ENCODE measurements around the gene MDP1.

MDP1 gene

DNA sequence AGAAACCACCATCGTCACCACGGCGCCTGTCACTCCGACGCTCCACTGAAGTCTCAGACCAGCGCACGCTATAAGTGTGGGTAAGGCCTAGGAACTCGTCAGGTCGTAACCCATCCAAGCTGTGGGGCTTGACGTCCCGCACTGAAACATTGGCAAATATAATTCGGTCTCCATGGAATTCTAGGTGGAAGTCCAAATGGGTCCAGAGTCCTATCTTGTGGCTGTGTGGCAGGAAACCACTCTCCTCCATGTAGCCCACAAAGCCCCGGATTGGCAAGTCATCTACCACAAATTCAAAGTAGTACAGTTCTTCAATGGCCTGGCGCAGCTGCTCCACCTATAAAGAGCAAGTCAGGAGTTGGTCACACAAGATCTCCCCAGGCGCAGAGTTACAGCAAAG lies 22.9 kb downstream of the MDP1 start:
- DNase-seq (ENCODE audit: low read depth), result no peak
- no peak overlapping the region for H3K4me3 ChIP-seq (ENCODE audit: low read length)
- TF ChIP-seq, protein P1, sequence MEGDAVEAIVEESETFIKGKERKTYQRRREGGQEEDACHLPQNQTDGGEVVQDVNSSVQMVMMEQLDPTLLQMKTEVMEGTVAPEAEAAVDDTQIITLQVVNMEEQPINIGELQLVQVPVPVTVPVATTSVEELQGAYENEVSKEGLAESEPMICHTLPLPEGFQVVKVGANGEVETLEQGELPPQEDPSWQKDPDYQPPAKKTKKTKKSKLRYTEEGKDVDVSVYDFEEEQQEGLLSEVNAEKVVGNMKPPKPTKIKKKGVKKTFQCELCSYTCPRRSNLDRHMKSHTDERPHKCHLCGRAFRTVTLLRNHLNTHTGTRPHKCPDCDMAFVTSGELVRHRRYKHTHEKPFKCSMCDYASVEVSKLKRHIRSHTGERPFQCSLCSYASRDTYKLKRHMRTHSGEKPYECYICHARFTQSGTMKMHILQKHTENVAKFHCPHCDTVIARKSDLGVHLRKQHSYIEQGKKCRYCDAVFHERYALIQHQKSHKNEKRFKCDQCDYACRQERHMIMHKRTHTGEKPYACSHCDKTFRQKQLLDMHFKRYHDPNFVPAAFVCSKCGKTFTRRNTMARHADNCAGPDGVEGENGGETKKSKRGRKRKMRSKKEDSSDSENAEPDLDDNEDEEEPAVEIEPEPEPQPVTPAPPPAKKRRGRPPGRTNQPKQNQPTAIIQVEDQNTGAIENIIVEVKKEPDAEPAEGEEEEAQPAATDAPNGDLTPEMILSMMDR (IDR thresholded peaks at IDR 0.05; ENCODE audit: insufficient read depth, low read depth, low read length, missing control alignments), result no peak

DNA sequence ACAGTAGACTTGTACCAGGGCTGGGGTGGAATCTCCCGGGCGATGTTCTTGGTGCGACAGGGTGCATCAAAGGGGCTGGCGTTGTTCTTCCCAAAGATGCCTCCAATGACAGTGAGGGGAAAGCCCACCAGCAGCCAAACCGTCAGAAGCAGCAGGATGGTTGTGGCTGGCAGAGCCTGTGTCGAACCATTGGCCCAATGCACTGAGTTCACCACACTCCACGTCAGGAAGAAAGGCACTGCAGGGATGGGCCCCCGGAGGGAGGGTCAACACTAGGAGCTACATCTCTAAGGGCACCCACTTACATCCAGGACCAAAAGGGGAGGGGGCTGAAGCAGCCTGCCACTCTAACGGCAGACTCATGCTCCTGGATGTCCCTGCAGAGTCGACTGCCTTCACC lies 25.4 kb downstream of the MDP1 start:
- TF ChIP-seq, protein P1 (IDR thresholded peaks at IDR 0.05; ENCODE audit: insufficient read depth, low read depth, low read length, missing control alignments), result no peak
- DNase-seq (ENCODE audit: low read depth), result no peak

DNA sequence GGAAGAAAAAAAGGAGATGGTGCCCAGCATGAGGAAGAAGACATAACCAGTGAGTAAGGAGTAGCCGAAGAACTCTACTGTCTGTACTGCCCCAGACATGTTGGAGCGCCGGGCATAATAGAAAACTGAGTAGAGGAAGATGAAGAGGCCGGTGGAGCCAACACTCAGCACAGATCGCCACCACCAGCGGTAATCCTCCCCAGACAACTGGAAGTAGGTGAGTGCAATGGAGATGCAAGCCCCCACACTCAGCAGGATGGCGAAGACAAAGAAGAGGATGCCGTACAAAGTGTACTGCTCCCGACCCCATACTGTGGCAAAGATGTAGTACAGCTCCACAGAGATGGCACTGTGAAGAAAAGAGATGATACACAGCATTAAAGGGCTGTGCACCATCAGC lies 26.4 kb downstream of the MDP1 start:
- TF ChIP-seq, protein P1 (IDR thresholded peaks at IDR 0.05; ENCODE audit: insufficient read depth, low read depth, low read length, missing control alignments), result no peak
- no peak for DNase-seq (ENCODE audit: low read depth)
- H3K4me3 ChIP-seq (ENCODE audit: low read length), result no peak overlapping the region

More for the DNA sequence above, 25.4 kb downstream of the MDP1 start:
- no peak overlapping the region for H3K4me3 ChIP-seq (ENCODE audit: low read length)

DNA sequence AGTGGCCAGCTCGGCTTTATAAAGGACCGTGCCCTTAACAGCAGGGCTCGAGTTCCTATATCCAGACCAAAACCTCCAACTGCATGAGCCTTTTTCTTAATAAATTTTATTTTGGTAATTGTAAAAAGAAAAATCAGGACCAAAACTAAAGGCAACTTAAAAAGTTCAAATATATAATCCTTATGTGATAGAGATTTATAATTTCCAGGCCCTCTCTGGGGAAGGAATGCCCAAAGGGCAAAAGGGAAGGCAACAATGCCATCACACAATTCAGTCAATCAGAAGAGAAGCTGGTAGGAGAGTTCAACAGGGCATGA lies 26.8 kb downstream of the MDP1 start:
- TF ChIP-seq, protein P1 (IDR thresholded peaks at IDR 0.05; ENCODE audit: insufficient read depth, low read depth, low read length, missing control alignments), result no peak
- H3K4me3 ChIP-seq (ENCODE audit: low read length), result peak overlapping the region; percentile 85
- no peak for DNase-seq (ENCODE audit: low read depth)

DNA sequence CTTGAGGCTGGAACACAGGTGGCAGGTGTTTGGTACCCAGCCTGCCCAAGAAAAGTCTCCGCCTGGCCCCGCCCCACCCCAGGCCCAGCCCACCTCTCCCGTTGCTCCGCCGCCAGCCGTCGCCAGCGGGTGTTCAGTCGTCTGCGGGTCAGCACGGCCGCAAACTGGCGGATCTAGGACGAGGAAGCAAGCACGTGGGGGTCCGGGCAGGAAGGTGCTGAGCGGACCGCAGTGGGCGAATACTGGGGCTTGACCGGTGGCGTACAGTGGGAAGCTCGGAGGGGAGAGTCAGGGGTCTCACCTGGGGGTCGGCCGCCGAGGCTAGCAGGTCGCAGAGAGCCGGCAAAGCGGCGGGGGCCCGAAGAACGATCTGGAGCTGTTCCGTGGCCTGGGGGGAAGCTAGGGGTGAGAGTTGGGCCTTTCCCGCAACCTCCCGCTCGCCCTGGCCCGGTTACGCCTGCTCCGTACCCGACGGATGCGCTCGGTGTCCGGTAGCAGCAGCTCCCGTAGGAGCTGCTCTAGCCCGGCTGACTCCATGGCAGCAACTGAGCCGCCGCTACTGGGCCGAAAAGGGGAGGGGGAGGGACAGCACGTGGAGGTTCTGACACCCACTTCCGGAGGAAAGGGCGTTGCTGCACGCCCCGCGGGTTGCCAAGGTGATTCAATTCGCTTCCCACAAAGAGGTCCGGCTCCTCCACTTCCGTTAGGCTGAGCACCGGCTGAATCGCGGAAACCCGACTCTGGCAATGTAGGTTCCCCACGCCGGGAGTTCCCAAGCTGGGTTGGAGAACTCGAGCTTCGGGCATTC lies 27.4 kb downstream of the MDP1 start, which contains the start of gene IPO4:
IPO4 (minus strand) TSS at position 566 of the 808 bp plus-strand sequence; CDS start at position 537, 29 bp downstream.
- H3K4me3 ChIP-seq (ENCODE audit: low read length), result peak within 1 kb of the TSS; percentile 85
- TF ChIP-seq, protein P1 (IDR thresholded peaks at IDR 0.05; ENCODE audit: insufficient read depth, low read depth, low read length, missing control alignments), result no peak
- DNase-seq (ENCODE audit: low read depth), result peak; percentile 98

DNA sequence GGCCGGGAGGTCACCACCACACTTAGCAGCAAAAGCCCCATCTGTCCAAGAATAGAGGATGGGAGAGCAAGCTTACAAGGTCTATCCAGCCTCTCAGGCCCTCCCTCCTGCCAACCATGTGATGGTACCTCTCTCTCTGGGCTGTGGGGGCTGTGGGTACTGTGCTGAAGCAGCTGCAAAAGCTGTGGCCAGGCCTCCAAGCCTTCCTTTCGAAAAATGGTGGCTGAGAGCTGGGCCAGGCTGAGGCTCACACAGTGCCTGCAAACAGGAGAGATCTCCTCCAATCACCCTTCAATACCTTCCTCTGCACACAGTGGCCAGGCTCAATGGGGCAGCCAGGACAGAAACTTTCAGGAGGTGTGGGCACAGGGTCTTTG lies 28.3 kb downstream of the MDP1 start:
- no peak for DNase-seq (ENCODE audit: low read depth)
- peak overlapping the region; percentile 85 for H3K4me3 ChIP-seq (ENCODE audit: low read length)
- TF ChIP-seq, protein P1 (IDR thresholded peaks at IDR 0.05; ENCODE audit: insufficient read depth, low read depth, low read length, missing control alignments), result no peak

Data from epithelial cell of esophagus (primary cell).